Progenitor cell of endocrine pancreas (in vitro differentiated cells): Measurements from ENCODE around the gene DDX28. TPM values are rescaled to one million over a fixed set of nuclear protein-coding genes. Genes with fewer than 3 reads are reported as not detected.

Source experiments
- DNase-seq: peaks from one replicate; pipeline ENCODE4 v3.0.0; 2021; ENCODE audit warnings: low spot score; ENCODE audit not compliant: unreplicated experiment
- H3K27ac Mint-ChIP-seq: 2 replicates; pipeline ENCODE4 v1.8.0; 2021; ENCODE audit warnings: mild to moderate bottlenecking, moderate library complexity, mixed read lengths
- H3K27me3 Mint-ChIP-seq: 2 replicates; pipeline ENCODE4 v1.8.0; 2021; ENCODE audit warnings: mixed read lengths
- H3K36me3 Mint-ChIP-seq: 2 replicates; pipeline ENCODE4 v1.8.0; 2022; ENCODE audit warnings: mixed read lengths; ENCODE audit not compliant: insufficient read depth
- H3K4me1 Mint-ChIP-seq: 2 replicates; pipeline ENCODE4 v1.8.0; 2021; ENCODE audit warnings: low read depth, mixed read lengths
- H3K4me3 Mint-ChIP-seq: 2 replicates; pipeline ENCODE4 v1.8.0; 2021; ENCODE audit warnings: low read depth, mild to moderate bottlenecking, moderate library complexity, mixed read lengths
- H3K9me3 Mint-ChIP-seq: 2 replicates; pipeline ENCODE4 v1.8.0; 2021; ENCODE audit warnings: low read depth, mixed read lengths
- CTCF ChIP-seq: fragments of 200-600 bp; sonication (generic); IDR thresholded peaks from one replicate; pipeline ENCODE4 v1.5.0; 2021; ENCODE audit warnings: antibody characterized with exemption, mild to moderate bottlenecking; ENCODE audit not compliant: unreplicated experiment
- total RNA-seq: library from RNA; stranded (reverse); gene quantifications from 2 replicates; pipeline ENCODE4 v1.2.1, GENCODE V29; 2021

The DDX28 gene
- total RNA-seq, 1 donor from 2014 or later: 9.5 TPM

- peaks cover 20% of the 10 kb centered on the region for H3K4me1 Mint-ChIP-seq
- H3K4me3 Mint-ChIP-seq: no peak overlapping the region
- DNase-seq: no peak
- no peaks in the 10 kb centered on the region for H3K9me3 Mint-ChIP-seq
- no peaks in the 10 kb centered on the region for H3K36me3 Mint-ChIP-seq
- H3K27ac Mint-ChIP-seq: no peak overlapping the region
- H3K27me3 Mint-ChIP-seq: no peaks in the 10 kb centered on the region
- TF ChIP-seq CTCF: no peak
Observed at GRCh38 chr16:67971111-67971510, 51.9 kb downstream of the DDX28 start.

Other genes with a start within 250 kb of the DDX28 start
- 33.5 and 34.1 TPM in 2 replicates for gene RANBP10, start 216.7 kb downstream of the DDX28 start, total RNA-seq
- 12.3 and 14.5 TPM in 2 replicates for gene TSNAXIP1, start 216.3 kb downstream of the DDX28 start, total RNA-seq
- 28.6 and 32.0 TPM in 2 replicates for gene THAP11, start 180.9 kb downstream of the DDX28 start, total RNA-seq
- gene NUTF2, start 176.3 kb downstream of the DDX28 start, total RNA-seq: 167 and 177 TPM in 2 replicates
- 76.2 and 80.6 TPM in 2 replicates for gene CENPT, start 175.5 kb downstream of the DDX28 start, total RNA-seq
- gene EDC4, start 150.2 kb downstream of the DDX28 start, total RNA-seq: 96.8 and 110 TPM in 2 replicates
- not detected in 2 replicates for gene NRN1L, start 138.3 kb downstream of the DDX28 start, total RNA-seq
- gene PSKH1, start 130.0 kb downstream of the DDX28 start, total RNA-seq: 42.8 and 45.0 TPM in 2 replicates
- 0.57 and 2.2 TPM in 2 replicates for gene CTRL, start 91.4 kb downstream of the DDX28 start, total RNA-seq
- gene PSMB10, start 86.4 kb downstream of the DDX28 start, total RNA-seq: 9.8 and 10.6 TPM in 2 replicates
- 31.9 and 32.1 TPM in 2 replicates for gene LCAT, start 79.1 kb downstream of the DDX28 start, total RNA-seq
- gene SLC12A4, start 54.6 kb downstream of the DDX28 start, total RNA-seq: 74.3 and 75.6 TPM in 2 replicates
- gene DPEP3, start 42.7 kb downstream of the DDX28 start, total RNA-seq: not detected in 2 replicates
- gene DPEP2, start 23.7 kb downstream of the DDX28 start, total RNA-seq: not detected in 2 replicates
- gene DPEP2NB, start 7.3 kb downstream of the DDX28 start, total RNA-seq: not detected in 2 replicates
- gene DUS2, start 52 bp upstream of the DDX28 start, total RNA-seq: 18.8 and 21.2 TPM in 2 replicates
- 48.7 and 51.8 TPM in 2 replicates for gene NFATC3, start 62.1 kb upstream of the DDX28 start, total RNA-seq
- 82.3 and 88.6 TPM in 2 replicates for gene ESRP2, start 212.9 kb upstream of the DDX28 start, total RNA-seq
- 18.8 and 20.9 TPM in 2 replicates for gene PLA2G15, start 222.1 kb upstream of the DDX28 start, total RNA-seq
- gene SLC7A6, start 241.3 kb upstream of the DDX28 start, total RNA-seq: 11.3 and 11.6 TPM in 2 replicates